SH-SY5Y (cell line): Measurements from ENCODE around the gene NCOA5.

ENCODE experiments used
- GATA2 ChIP-seq: IDR thresholded peaks from 2 replicates; pipeline ENCODE4 v1.6.1; 2011; ENCODE audit warnings: mild to moderate bottlenecking, low read depth, low read length
- GATA3 ChIP-seq: IDR thresholded peaks from 2 replicates; pipeline ENCODE4 v1.6.1; 2011; ENCODE audit warnings: low read depth, mild to moderate bottlenecking, low read length, moderate library complexity

GRCh38 chr20:46076806-46077205 is 13.0 kb downstream of the NCOA5 start:
- TF ChIP-seq GATA2 (no peak), GATA3 (no peak)
